ENCODE data around the gene SPEF2. TPM values are rescaled to one million over a fixed set of nuclear protein-coding genes. Genes with fewer than 3 reads are reported as not detected.
"Not testable (repeated sequence)": the region's sequence is repeated elsewhere in the genome, so short reads cannot be mapped to it uniquely, and the experiment has no call there.

SPEF2 gene
- total RNA-seq, 1 donor from 2014 or later, result 10.8 TPM

DNA sequence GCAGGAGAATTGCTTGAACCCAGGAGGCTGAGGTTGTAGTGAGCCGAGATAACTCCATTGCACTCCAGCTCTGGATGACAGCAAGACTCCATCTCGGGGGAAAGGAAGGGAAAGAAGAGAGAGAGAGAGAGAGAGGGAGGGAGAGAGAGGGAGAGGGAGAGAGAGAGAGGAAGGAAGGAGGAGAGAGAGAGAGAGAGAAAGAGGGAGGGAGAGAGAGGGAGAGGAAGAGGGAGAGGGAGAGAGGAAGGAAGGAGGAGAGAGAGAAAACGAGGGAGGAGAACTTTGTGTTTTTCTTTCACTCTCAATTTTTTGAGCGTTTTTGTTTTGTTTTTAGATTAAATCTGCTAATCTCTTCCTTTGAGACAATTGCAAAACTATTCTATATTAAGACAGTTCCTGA lies 46.9 kb downstream of the SPEF2 start:
- Histone ChIP-seq H3K27me3 (no peaks in the 10 kb centered on the region), H3K36me3 (no peaks in the 10 kb centered on the region), H3K4me3 (no peak overlapping the region), H3K4me1 (no peaks in the 10 kb centered on the region), H3K27ac (no peak overlapping the region), H3K9me3 (no peaks in the 10 kb centered on the region)
- intact Hi-C loops (cut with DNase I), result no loop called here
- TF ChIP-seq POLR2AphosphoS5 (IDR thresholded peaks at IDR 0.05; ENCODE audit: insufficient read depth in 1 of 2, low read depth in 1 of 2) (no peak), POLR2A (IDR thresholded peaks at IDR 0.05) (no peak)
- TF ChIP-seq, protein P1, sequence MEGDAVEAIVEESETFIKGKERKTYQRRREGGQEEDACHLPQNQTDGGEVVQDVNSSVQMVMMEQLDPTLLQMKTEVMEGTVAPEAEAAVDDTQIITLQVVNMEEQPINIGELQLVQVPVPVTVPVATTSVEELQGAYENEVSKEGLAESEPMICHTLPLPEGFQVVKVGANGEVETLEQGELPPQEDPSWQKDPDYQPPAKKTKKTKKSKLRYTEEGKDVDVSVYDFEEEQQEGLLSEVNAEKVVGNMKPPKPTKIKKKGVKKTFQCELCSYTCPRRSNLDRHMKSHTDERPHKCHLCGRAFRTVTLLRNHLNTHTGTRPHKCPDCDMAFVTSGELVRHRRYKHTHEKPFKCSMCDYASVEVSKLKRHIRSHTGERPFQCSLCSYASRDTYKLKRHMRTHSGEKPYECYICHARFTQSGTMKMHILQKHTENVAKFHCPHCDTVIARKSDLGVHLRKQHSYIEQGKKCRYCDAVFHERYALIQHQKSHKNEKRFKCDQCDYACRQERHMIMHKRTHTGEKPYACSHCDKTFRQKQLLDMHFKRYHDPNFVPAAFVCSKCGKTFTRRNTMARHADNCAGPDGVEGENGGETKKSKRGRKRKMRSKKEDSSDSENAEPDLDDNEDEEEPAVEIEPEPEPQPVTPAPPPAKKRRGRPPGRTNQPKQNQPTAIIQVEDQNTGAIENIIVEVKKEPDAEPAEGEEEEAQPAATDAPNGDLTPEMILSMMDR (IDR thresholded peaks at IDR 0.05), result no peak
- DNase-seq (ENCODE audit: extremely low spot score in 2 of 2), result no peak

DNA sequence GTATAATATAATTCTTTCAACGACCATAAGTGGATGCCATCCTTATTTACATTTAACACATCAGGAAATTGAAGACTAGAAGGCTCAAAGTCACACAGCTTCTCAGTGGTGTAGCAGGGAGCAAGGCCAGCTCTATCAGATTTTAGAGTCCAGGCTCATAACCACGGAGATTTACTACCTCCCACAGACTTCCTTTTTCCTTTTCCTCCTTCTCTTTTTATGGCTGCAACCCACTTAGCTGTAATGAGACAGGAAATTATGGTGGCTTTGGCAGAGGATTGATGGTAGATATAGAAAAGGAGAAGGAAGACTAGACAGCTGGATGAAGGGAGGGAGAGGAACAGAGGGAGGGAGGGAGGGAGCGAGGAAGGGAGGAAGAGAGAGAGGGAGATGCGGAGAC lies 47.4 kb downstream of the SPEF2 start:
- intact Hi-C loops (cut with DNase I), result no loop called here
- H3K9me3 ChIP-seq, result no peaks in the 10 kb centered on the region
- no peak for DNase-seq (ENCODE audit: extremely low spot score in 2 of 2)
- H3K4me1 ChIP-seq, result no peaks in the 10 kb centered on the region
- H3K27me3 ChIP-seq, result no peaks in the 10 kb centered on the region
- H3K27ac ChIP-seq, result no peak overlapping the region
- no peaks in the 10 kb centered on the region for H3K36me3 ChIP-seq
- TF ChIP-seq, protein P1 (IDR thresholded peaks at IDR 0.05), result no peak
- TF ChIP-seq POLR2A (IDR thresholded peaks at IDR 0.05) (no peak), POLR2AphosphoS5 (IDR thresholded peaks at IDR 0.05; ENCODE audit: insufficient read depth in 1 of 2, low read depth in 1 of 2) (no peak)
- H3K4me3 ChIP-seq, result no peak overlapping the region

DNA sequence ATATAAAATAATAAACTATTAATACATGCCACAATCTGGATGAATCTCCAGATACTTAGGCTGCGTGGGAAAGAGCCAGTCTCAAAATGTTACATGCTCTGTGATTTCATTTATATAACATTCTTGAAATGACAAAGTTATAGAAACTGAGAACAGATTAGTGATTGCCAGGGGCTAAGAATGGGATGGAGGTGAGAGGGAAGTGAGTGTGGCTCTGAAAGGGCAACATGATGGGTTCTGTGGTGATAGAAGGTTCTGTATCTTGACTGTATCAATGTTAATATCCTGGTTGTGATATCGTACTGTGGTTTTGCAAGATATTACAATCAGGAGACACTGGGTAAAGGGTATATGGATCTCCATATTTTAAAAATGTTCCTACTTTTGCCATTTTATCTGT lies 50.7 kb downstream of the SPEF2 start:
- Histone ChIP-seq H3K36me3 (no peaks in the 10 kb centered on the region), H3K27me3 (no peaks in the 10 kb centered on the region), H3K27ac (no peak overlapping the region), H3K4me1 (no peaks in the 10 kb centered on the region), H3K9me3 (no peaks in the 10 kb centered on the region), H3K4me3 (no peak overlapping the region)
- DNase-seq (ENCODE audit: extremely low spot score in 2 of 2), result no peak
- intact Hi-C loops (cut with DNase I), result no loop called here
- TF ChIP-seq POLR2AphosphoS5 (IDR thresholded peaks at IDR 0.05; ENCODE audit: insufficient read depth in 1 of 2, low read depth in 1 of 2), result no peak
- TF ChIP-seq, protein P1 (IDR thresholded peaks at IDR 0.05), result no peak

DNA sequence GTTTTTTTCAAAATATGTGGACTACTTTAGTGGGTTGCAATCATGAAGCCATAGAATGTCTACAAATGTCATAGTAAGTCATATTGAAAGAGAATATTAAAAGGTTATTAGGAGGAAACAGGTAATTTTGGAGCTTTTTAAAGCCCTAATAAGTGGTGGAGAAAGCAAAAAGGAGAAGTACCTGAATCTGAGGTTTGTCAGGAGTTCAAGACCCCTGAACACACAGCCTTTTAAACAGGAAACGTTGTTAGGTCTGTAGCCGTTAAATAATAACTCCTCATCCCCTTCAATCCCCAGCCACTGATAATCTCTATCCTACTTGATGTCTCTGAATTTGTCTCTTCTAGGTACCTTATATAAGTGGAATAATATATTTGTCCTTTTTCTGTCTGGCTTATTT lies 51.1 kb downstream of the SPEF2 start:
- intact Hi-C loops (cut with DNase I), result no loop called here
- no peak overlapping the region for H3K4me3 ChIP-seq
- TF ChIP-seq, protein P1 (IDR thresholded peaks at IDR 0.05), result no peak
- TF ChIP-seq POLR2A (IDR thresholded peaks at IDR 0.05), result no peak
- TF ChIP-seq POLR2AphosphoS5 (IDR thresholded peaks at IDR 0.05; ENCODE audit: insufficient read depth in 1 of 2, low read depth in 1 of 2), result no peak
- no peak for DNase-seq (ENCODE audit: extremely low spot score in 2 of 2)
- H3K27me3 ChIP-seq, result no peaks in the 10 kb centered on the region
- H3K36me3 ChIP-seq, result no peaks in the 10 kb centered on the region
- H3K4me1 ChIP-seq, result no peaks in the 10 kb centered on the region
- H3K27ac ChIP-seq, result no peak overlapping the region
- no peaks in the 10 kb centered on the region for H3K9me3 ChIP-seq

DNA sequence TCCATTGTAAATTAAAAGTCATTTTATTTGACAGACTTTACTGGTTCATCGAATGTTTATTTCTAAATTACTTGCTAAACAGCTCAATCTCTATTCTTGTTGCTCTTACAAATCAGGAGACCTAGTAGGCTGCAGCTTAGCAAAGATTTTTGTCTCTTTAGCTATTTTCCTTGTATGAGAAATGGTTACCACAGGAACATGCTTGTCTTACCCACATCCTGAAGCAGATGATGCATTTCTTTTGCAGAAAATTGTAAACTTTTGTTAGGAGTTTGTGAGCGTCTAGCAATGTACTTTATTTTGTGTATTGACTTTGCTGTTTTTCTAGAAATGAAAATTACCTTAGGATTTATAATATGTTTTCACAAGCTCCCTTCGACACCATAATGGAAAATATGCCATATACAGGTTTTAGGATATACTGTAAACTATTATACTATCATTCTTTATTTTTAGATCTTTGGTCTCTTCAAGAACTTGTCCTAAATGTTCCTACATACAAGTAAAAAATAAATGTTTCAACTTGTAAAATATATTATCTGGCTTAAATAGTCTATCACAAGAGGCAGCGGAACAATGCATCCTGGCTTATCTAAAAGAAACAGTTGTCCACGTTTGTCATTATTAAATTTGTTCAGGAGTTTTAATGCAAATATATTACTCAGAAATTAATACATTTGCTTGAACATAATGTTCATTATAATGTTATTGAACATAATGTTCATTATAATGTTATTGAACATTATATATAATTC lies 54.1 kb downstream of the SPEF2 start:
- no peaks in the 10 kb centered on the region for H3K4me1 ChIP-seq
- no peaks in the 10 kb centered on the region for H3K36me3 ChIP-seq
- DNase-seq (ENCODE audit: extremely low spot score in 2 of 2), result no peak
- H3K27me3 ChIP-seq, result no peaks in the 10 kb centered on the region
- intact Hi-C loops (cut with DNase I), result no loop called here
- H3K9me3 ChIP-seq, result no peaks in the 10 kb centered on the region
- no peak overlapping the region for H3K4me3 ChIP-seq
- TF ChIP-seq, protein P1 (IDR thresholded peaks at IDR 0.05), result no peak
- TF ChIP-seq POLR2AphosphoS5 (IDR thresholded peaks at IDR 0.05; ENCODE audit: insufficient read depth in 1 of 2, low read depth in 1 of 2) (no peak), POLR2A (IDR thresholded peaks at IDR 0.05) (no peak)
- no peak overlapping the region for H3K27ac ChIP-seq

DNA sequence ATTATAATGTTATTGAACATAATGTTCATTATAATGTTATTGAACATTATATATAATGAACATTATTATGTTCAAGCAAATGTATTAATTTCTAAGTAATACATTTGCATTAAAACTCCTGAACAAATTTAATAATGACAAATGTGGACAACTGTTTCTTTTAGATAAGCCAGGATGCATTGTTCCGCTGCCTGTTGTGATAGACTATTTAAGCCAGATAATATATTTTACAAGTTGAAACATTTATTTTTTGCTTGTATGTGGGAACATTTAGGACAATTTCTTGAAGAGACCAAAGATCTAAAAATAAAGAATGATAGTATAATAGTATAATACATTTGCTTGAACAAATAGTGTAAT lies 54.6 kb downstream of the SPEF2 start:
- H3K4me1 ChIP-seq; H3K27me3 ChIP-seq; DNase-seq (ENCODE audit: extremely low spot score in 2 of 2); intact Hi-C loops (cut with DNase I); H3K36me3 ChIP-seq; H3K4me3 ChIP-seq; H3K9me3 ChIP-seq; H3K27ac ChIP-seq: not testable (repeated sequence)

Measured in vagina (tissue), 2 donors.